K562 (cell line): ENCODE measurements around the gene CISD3.

Experiments
- CEBPB ChIP-seq: fragments of 450-650 bp; IDR thresholded peaks from 2 replicates; pipeline ENCODE4 v1.6.1; 2016; ENCODE audit warnings: missing genetic modification characterization, missing compliant biosample characterization
- DDX20 ChIP-seq: fragments of 450-650 bp; IDR thresholded peaks from 2 replicates; pipeline ENCODE4 v1.6.1; 2016; ENCODE audit warnings: missing genetic modification characterization, low read depth, mild to moderate bottlenecking, missing compliant biosample characterization, moderate library complexity
- JUN ChIP-seq, 2 experiments: sonication (generic) in 1 of 2; formaldehyde crosslinking in 1 of 2; IDR thresholded peaks; 2 replicates each; pipeline versions ENCODE4 v1.6.1 to v1.8.0; 2012 to 2022; ENCODE audit warnings: borderline replicate concordance in 2 of 2, mild to moderate bottlenecking in 2 of 2, improper control_type of control experiment in 1 of 2, low read depth in 1 of 2, low read length in 1 of 2, missing genetic modification reagents in 1 of 2
- POLR2A ChIP-seq: fragments of 450-650 bp; conservative IDR thresholded peaks from 2 replicates; pipeline ENCODE4 v1.6.1; 2016
- RAD21 ChIP-seq, 2 experiments: fragments of 250-450 bp in 1 of 2; fragments of 450-650 bp in 1 of 2; sonication (Bioruptor Pico) in 1 of 2; formaldehyde crosslinking in 1 of 2; IDR thresholded peaks in 1 of 2; conservative IDR thresholded peaks in 1 of 2; 2 replicates each; pipeline versions ENCODE4 v1.4.0 to v1.8.0; 2020 to 2022; ENCODE audit warnings: mild to moderate bottlenecking in 2 of 2, moderate library complexity in 1 of 2
- RUNX1 ChIP-seq: sonication (generic); IDR thresholded peaks from 2 replicates; pipeline ENCODE4 v1.6.1; 2016; ENCODE audit warnings: antibody characterized with exemption, low read depth
- SOX6 ChIP-seq: fragments of 450-650 bp; IDR thresholded peaks from 2 replicates; pipeline ENCODE4 v1.6.1; 2014; ENCODE audit warnings: mild to moderate bottlenecking
- SRF ChIP-seq, 2 experiments: fragments of 250-450, 450-650 bp in 1 of 2; sonication (Bioruptor Pico) in 1 of 2; sonication (generic) in 1 of 2; formaldehyde crosslinking; IDR thresholded peaks; 2 replicates each; pipeline versions ENCODE4 v1.5.0 to v1.5.1; 2020 to 2022; ENCODE audit warnings: mild to moderate bottlenecking in 1 of 2, missing genetic modification reagents in 1 of 2
- STAT5A ChIP-seq: IDR thresholded peaks from 2 replicates; pipeline ENCODE4 v1.6.1; 2012; ENCODE audit warnings: low read length, inconsistent platforms, borderline replicate concordance
- ZFX ChIP-seq: sonication (generic); formaldehyde crosslinking; IDR thresholded peaks from 2 replicates; pipeline ENCODE4 v1.8.0; 2022; ENCODE audit warnings: mild to moderate bottlenecking, missing genetic modification reagents, moderate library complexity
- ZNF695 ChIP-seq: fragments of 450-650 bp; formaldehyde crosslinking; IDR thresholded peaks from 2 replicates; pipeline ENCODE4 v1.4.0; 2020; ENCODE audit warnings: mild to moderate bottlenecking, moderate library complexity
- TF ChIP-seq, protein P1 (sequence below), 3 experiments: IDR thresholded peaks in 2 of 3; conservative IDR thresholded peaks in 1 of 3; 2 replicates each; pipeline ENCODE4 v1.5.1; 2011 to 2012; ENCODE audit warnings: low read length in 3 of 3, mild to moderate bottlenecking in 3 of 3, control low read depth in 2 of 3, improper control_type of control experiment in 1 of 3, inconsistent platforms in 1 of 3, low read depth in 1 of 3, mixed read lengths in 1 of 3, moderate library complexity in 1 of 3; ENCODE audit not compliant: insufficient read depth in 2 of 3
- TF ChIP-seq, protein P2 (sequence below), 2 experiments: IDR thresholded peaks; 2 replicates each; pipeline ENCODE4 v1.6.1; 2011; ENCODE audit warnings: borderline replicate concordance in 1 of 2, control low read depth in 1 of 2, low read depth in 1 of 2, low read length in 1 of 2, mild to moderate bottlenecking in 1 of 2, mixed read lengths in 1 of 2, moderate library complexity in 1 of 2; ENCODE audit not compliant: insufficient read depth in 1 of 2, insufficient read length in 1 of 2, poor library complexity in 1 of 2, severe bottlenecking in 1 of 2; ENCODE audit errors: extremely low read depth in 1 of 2

DNA sequence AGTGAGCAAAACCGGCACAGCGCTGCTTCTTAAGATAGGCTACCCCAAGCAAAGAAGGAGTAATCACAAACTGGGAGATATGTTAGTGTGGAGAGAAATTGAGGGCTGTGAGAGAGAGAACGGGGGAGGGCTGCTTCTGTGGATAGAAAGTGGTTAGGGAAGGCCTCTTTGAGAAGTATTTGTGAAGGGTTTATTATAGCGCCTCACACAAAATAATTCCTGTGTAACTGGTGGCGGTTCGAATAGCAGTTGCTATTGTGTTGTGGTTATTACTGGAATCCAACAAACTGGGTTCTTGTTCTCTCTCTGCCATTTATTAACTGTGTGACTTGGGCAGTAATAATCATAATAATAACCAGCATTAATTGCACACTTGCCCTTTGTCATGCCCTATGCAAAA lies 9.2 kb upstream of the CISD3 start:
- no peak for TF ChIP-seq RUNX1
- TF ChIP-seq POLR2A = no peak
- TF ChIP-seq SRF (CRISPR knock-in tag; IDR thresholded peaks at IDR 0.05) = no peak
- no peak for TF ChIP-seq DDX20 (tag)
- TF ChIP-seq CEBPB (tag) = no peak
- no peak for TF ChIP-seq JUN (IDR thresholded peaks at IDR 0.05; ENCODE audit: borderline replicate concordance, low read depth, low read length)
- no peak for TF ChIP-seq JUN (CRISPR knock-in tag; IDR thresholded peaks at IDR 0.05; ENCODE audit: borderline replicate concordance)
- TF ChIP-seq RAD21 (CRISPR knock-in tag; conservative IDR thresholded peaks at IDR 0.05 in 1 of 2, IDR thresholded peaks at IDR 0.05 in 1 of 2) = no peak
- TF ChIP-seq, protein P1, sequence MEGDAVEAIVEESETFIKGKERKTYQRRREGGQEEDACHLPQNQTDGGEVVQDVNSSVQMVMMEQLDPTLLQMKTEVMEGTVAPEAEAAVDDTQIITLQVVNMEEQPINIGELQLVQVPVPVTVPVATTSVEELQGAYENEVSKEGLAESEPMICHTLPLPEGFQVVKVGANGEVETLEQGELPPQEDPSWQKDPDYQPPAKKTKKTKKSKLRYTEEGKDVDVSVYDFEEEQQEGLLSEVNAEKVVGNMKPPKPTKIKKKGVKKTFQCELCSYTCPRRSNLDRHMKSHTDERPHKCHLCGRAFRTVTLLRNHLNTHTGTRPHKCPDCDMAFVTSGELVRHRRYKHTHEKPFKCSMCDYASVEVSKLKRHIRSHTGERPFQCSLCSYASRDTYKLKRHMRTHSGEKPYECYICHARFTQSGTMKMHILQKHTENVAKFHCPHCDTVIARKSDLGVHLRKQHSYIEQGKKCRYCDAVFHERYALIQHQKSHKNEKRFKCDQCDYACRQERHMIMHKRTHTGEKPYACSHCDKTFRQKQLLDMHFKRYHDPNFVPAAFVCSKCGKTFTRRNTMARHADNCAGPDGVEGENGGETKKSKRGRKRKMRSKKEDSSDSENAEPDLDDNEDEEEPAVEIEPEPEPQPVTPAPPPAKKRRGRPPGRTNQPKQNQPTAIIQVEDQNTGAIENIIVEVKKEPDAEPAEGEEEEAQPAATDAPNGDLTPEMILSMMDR (IDR thresholded peaks at IDR 0.05 in 2 of 3, conservative IDR thresholded peaks at IDR 0.05 in 1 of 3; ENCODE audit: insufficient read depth in 2 of 3, low read depth in 1 of 3, low read length in 3 of 3) = no peak
- no peak for TF ChIP-seq ZNF695
- TF ChIP-seq, protein P2, sequence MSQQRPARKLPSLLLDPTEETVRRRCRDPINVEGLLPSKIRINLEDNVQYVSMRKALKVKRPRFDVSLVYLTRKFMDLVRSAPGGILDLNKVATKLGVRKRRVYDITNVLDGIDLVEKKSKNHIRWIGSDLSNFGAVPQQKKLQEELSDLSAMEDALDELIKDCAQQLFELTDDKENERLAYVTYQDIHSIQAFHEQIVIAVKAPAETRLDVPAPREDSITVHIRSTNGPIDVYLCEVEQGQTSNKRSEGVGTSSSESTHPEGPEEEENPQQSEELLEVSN (IDR thresholded peaks at IDR 0.05; ENCODE audit: borderline replicate concordance in 1 of 2, extremely low read depth in 1 of 2, insufficient read depth in 1 of 2, insufficient read length in 1 of 2, low read depth in 1 of 2, low read length in 1 of 2, poor library complexity in 1 of 2, severe bottlenecking in 1 of 2) = no peak
- no peak for TF ChIP-seq SOX6
- no peak for TF ChIP-seq ZFX (CRISPR knock-in tag)
- no peak for TF ChIP-seq STAT5A
